ENCODE measurements around the gene TENT5A. TPM values are rescaled to one million over a fixed set of nuclear protein-coding genes. Genes with fewer than 3 reads are reported as not detected.

Gene TENT5A
- total and polyA plus RNA-seq, 2 donors (not counting 3 experiments of a cell fraction or from before 2014, with no cell fraction given), result 0.26 to 1.2 TPM

DNA sequence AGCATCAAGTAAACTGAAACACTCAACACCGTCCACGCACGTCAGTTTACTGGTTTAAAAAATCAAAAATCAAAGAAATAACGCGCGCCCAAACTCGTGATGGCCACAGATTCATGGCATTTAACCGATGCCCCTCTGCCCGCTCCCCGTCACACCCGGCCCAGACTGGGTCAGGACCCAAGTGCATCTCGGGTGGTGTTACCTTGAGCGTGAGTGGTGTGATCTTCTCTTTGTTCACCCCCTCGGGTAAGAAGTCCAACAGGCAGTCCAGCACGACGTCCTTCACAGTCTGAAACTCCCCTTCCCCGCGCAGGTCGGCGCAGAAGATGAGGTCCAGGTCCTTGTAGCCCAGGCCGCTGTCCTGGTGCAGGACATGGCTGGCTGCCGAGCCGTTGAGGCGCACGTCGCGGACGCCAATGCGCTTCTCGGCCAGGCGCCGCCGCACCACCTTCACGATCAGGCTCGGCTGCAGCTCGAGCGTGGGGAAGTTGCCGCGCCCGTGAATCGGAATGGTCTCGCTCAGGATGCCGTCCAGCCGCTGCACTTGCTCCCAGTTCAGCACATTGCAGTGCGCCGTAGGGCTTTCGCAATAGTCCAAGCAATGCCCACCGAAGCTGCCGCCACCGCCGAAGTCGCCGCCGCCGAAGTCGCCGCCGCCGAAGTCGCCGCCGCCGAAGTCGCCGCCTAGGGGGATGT lies 945 bp downstream of the TENT5A start:
- no peaks in the 10 kb centered on the region for H4K20me1 ChIP-seq (replicated peaks; ENCODE audit: control insufficient read depth, extremely low read depth, insufficient read depth, low read length)
- H3K36me3 ChIP-seq (ENCODE audit: control insufficient read depth in 2 of 2, extremely low read depth in 1 of 2, insufficient read depth in 2 of 2, low read length in 2 of 2), result no peaks in the 10 kb centered on the region
- H3K4me3 ChIP-seq (replicated peaks in 1 of 3; ENCODE audit: insufficient read depth in 1 of 3, low read depth in 1 of 3, low read length in 3 of 3), result peak overlapping the region; percentile 52 to 78 (median 69)
- no TSS peak for BruUV-seq (replicated peaks)
- FAIRE-seq (peak; percentile 80), DNase-seq (ENCODE audit: low read depth, low spot score) (peak; percentile 37)
- CTCF ChIA-PET, result interaction anchor here (2.5 to 3.0 kb wide), 2 partner anchors 17 to 289 kb away, joined by 11 to 13 read pairs; no protein-coding TSS in a partner anchor
- H3K79me2 ChIP-seq (ENCODE audit: control insufficient read depth, insufficient read depth, low read length), result peaks cover 19% of the 10 kb centered on the region
- H3K27ac ChIP-seq (ENCODE audit: insufficient read depth, low read depth, low read length), result peak overlapping the region; percentile 42
- H3K4me1 ChIP-seq (ENCODE audit: control insufficient read depth, extremely low read depth, insufficient read depth, low read length), result peaks cover 8% of the 10 kb centered on the region
- H2AFZ ChIP-seq (ENCODE audit: low read depth, low read length), result peak overlapping the region; percentile 95
- intact Hi-C loops (cut with micrococcal nuclease) (loop anchor here (1.0 to 5.0 kb wide), 14 partner anchors 103 to 1539 kb away; no protein-coding TSS in a partner anchor), dilution Hi-C loops (cut with MboI; ENCODE audit: extremely low pct_ligation_motif_present, low sequenced_read_pairs) (no loop called here)
- no peaks in the 10 kb centered on the region for H3K9me1 ChIP-seq (replicated peaks; ENCODE audit: control insufficient read depth, extremely low read depth, insufficient read depth, low read length)
- TF ChIP-seq POLR2A (IDR thresholded peaks at IDR 0.05; ENCODE audit: low read depth, low read length) (no peak), JUN (IDR thresholded peaks at IDR 0.05; ENCODE audit: borderline replicate concordance, insufficient read depth, insufficient read length, low read depth) (no peak), MYC (IDR thresholded peaks at IDR 0.05; ENCODE audit: low read depth, low read length) (no peak), POLR2AphosphoS5 (IDR thresholded peaks at IDR 0.05; ENCODE audit: insufficient read depth, low read depth, low read length) (no peak), EZH2 (IDR thresholded peaks at IDR 0.05; ENCODE audit: borderline replicate concordance, low read depth, low read length, severe bottlenecking) (no peak), FOS (IDR thresholded peaks at IDR 0.05; ENCODE audit: borderline replicate concordance, insufficient read depth, low read length) (no peak)
- TF ChIP-seq, protein P1, sequence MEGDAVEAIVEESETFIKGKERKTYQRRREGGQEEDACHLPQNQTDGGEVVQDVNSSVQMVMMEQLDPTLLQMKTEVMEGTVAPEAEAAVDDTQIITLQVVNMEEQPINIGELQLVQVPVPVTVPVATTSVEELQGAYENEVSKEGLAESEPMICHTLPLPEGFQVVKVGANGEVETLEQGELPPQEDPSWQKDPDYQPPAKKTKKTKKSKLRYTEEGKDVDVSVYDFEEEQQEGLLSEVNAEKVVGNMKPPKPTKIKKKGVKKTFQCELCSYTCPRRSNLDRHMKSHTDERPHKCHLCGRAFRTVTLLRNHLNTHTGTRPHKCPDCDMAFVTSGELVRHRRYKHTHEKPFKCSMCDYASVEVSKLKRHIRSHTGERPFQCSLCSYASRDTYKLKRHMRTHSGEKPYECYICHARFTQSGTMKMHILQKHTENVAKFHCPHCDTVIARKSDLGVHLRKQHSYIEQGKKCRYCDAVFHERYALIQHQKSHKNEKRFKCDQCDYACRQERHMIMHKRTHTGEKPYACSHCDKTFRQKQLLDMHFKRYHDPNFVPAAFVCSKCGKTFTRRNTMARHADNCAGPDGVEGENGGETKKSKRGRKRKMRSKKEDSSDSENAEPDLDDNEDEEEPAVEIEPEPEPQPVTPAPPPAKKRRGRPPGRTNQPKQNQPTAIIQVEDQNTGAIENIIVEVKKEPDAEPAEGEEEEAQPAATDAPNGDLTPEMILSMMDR (IDR thresholded peaks at IDR 0.05; ENCODE audit: extremely low read depth in 1 of 2, insufficient read depth in 1 of 2, low read depth in 1 of 2, low read length in 2 of 2), result no peak
- TF ChIP-seq, protein P2, sequence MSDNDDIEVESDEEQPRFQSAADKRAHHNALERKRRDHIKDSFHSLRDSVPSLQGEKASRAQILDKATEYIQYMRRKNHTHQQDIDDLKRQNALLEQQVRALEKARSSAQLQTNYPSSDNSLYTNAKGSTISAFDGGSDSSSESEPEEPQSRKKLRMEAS (IDR thresholded peaks at IDR 0.05; ENCODE audit: insufficient read depth, insufficient read length), result no peak
- POLR2A ChIA-PET, result no interaction called here
- H3K9me3 ChIP-seq (replicated peaks; ENCODE audit: control insufficient read depth, insufficient read depth, low read length), result no peaks in the 10 kb centered on the region
- H3K27me3 ChIP-seq (ENCODE audit: control insufficient read depth in 2 of 2, insufficient read depth in 2 of 2, low read length in 2 of 2), result peaks cover 0 to 3% of the 10 kb centered on the region in 2 experiments
- H3K4me2 ChIP-seq (ENCODE audit: insufficient read depth, low read length), result peak overlapping the region; percentile 83
- peak overlapping the region; percentile 59 for H3K9ac ChIP-seq (replicated peaks; ENCODE audit: extremely low read depth, insufficient read depth, low read length)
